ENCODE results near the gene DGKI. TPM values are rescaled to one million over a fixed set of nuclear protein-coding genes. Genes with fewer than 3 reads are reported as not detected.

DGKI gene
- total and polyA plus RNA-seq, 2 experiments from 2014 or later = 0.16 to 1.0 TPM

DNA sequence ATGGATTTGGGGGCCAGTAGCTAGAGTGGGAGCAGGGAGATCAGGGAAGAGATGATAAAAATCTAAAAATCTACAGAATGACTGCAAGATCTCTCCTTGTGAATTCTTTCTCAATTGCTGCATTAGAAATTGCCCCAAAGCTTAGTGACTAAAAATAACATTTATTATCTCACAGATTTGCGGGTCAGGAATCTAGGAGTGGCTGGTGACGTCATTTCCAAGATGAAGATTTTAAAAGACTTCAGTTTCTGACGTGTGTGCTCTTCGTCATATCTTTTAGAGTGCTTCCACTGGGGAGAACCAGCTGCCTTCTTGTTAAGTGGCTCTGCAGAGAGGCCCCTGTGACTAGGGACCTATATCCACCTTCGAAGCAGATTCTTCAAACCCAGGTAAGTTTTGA, 112.6 kb downstream of the DGKI start:
- H3K27me3 ChIP-seq (ENCODE audit: insufficient read depth) = no peaks in the 10 kb centered on the region
- no peaks in the 10 kb centered on the region for H3K4me1 ChIP-seq (ENCODE audit: insufficient read depth)
- H3K36me3 ChIP-seq (ENCODE audit: insufficient read depth) = no peaks in the 10 kb centered on the region
- H2AFZ ChIP-seq = no peak overlapping the region
- DNase-seq (ENCODE audit: low spot score) (no peak), ATAC-seq (no peak)
- no peak overlapping the region for H3K4me2 ChIP-seq
- H3K27me3 Mint-ChIP-seq (ENCODE audit: insufficient read depth, low read depth, poor library complexity) = no peaks in the 10 kb centered on the region
- no peak overlapping the region for H3K4me3 Mint-ChIP-seq
- H3K9me2 ChIP-seq (ENCODE audit: insufficient read depth) = peaks cover 16% of the 10 kb centered on the region; the same call in 1 of the 2 replicates
- H3K4me3 ChIP-seq = no peak overlapping the region
- no peak overlapping the region for H3K27ac Mint-ChIP-seq
- no peaks in the 10 kb centered on the region for H3F3A ChIP-seq (replicated peaks; ENCODE audit: low read depth)
- H3K27ac ChIP-seq (ENCODE audit: low read depth) = no peak overlapping the region
- H3K9me3 Mint-ChIP-seq = no peaks in the 10 kb centered on the region
- H3K4me1 Mint-ChIP-seq = peaks cover 7% of the 10 kb centered on the region; the same call in 2 of the 3 replicates
- no peaks in the 10 kb centered on the region for H4K20me1 ChIP-seq (replicated peaks; ENCODE audit: insufficient read depth)
- TF ChIP-seq, protein P1, sequence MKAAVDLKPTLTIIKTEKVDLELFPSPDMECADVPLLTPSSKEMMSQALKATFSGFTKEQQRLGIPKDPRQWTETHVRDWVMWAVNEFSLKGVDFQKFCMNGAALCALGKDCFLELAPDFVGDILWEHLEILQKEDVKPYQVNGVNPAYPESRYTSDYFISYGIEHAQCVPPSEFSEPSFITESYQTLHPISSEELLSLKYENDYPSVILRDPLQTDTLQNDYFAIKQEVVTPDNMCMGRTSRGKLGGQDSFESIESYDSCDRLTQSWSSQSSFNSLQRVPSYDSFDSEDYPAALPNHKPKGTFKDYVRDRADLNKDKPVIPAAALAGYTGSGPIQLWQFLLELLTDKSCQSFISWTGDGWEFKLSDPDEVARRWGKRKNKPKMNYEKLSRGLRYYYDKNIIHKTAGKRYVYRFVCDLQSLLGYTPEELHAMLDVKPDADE (IDR thresholded peaks at IDR 0.05) = no peak
- TF ChIP-seq ZNF114 (CRISPR knock-in tag; IDR thresholded peaks at IDR 0.05) (no peak), CREB1 (CRISPR knock-in tag; IDR thresholded peaks at IDR 0.05; ENCODE audit: low read depth) (no peak), STAT1 (IDR thresholded peaks at IDR 0.05; ENCODE audit: unreplicated experiment) (no peak), EZH2 (IDR thresholded peaks at IDR 0.05; ENCODE audit: low read depth, unreplicated experiment) (no peak), POLR2AphosphoS5 (IDR thresholded peaks at IDR 0.05; ENCODE audit: low read depth) (no peak), ZNF331 (CRISPR knock-in tag; IDR thresholded peaks at IDR 0.05; ENCODE audit: low read depth) (no peak), NANOG (IDR thresholded peaks at IDR 0.05; ENCODE audit: borderline replicate concordance) (no peak), JUNB (IDR thresholded peaks at IDR 0.05; ENCODE audit: unreplicated experiment) (no peak), EZH2phosphoT487 (IDR thresholded peaks at IDR 0.05; ENCODE audit: unreplicated experiment) (no peak)
- TF ChIP-seq, protein P2, sequence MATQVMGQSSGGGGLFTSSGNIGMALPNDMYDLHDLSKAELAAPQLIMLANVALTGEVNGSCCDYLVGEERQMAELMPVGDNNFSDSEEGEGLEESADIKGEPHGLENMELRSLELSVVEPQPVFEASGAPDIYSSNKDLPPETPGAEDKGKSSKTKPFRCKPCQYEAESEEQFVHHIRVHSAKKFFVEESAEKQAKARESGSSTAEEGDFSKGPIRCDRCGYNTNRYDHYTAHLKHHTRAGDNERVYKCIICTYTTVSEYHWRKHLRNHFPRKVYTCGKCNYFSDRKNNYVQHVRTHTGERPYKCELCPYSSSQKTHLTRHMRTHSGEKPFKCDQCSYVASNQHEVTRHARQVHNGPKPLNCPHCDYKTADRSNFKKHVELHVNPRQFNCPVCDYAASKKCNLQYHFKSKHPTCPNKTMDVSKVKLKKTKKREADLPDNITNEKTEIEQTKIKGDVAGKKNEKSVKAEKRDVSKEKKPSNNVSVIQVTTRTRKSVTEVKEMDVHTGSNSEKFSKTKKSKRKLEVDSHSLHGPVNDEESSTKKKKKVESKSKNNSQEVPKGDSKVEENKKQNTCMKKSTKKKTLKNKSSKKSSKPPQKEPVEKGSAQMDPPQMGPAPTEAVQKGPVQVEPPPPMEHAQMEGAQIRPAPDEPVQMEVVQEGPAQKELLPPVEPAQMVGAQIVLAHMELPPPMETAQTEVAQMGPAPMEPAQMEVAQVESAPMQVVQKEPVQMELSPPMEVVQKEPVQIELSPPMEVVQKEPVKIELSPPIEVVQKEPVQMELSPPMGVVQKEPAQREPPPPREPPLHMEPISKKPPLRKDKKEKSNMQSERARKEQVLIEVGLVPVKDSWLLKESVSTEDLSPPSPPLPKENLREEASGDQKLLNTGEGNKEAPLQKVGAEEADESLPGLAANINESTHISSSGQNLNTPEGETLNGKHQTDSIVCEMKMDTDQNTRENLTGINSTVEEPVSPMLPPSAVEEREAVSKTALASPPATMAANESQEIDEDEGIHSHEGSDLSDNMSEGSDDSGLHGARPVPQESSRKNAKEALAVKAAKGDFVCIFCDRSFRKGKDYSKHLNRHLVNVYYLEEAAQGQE (IDR thresholded peaks at IDR 0.05; ENCODE audit: unreplicated experiment) = no peak
- TF ChIP-seq, protein P3, sequence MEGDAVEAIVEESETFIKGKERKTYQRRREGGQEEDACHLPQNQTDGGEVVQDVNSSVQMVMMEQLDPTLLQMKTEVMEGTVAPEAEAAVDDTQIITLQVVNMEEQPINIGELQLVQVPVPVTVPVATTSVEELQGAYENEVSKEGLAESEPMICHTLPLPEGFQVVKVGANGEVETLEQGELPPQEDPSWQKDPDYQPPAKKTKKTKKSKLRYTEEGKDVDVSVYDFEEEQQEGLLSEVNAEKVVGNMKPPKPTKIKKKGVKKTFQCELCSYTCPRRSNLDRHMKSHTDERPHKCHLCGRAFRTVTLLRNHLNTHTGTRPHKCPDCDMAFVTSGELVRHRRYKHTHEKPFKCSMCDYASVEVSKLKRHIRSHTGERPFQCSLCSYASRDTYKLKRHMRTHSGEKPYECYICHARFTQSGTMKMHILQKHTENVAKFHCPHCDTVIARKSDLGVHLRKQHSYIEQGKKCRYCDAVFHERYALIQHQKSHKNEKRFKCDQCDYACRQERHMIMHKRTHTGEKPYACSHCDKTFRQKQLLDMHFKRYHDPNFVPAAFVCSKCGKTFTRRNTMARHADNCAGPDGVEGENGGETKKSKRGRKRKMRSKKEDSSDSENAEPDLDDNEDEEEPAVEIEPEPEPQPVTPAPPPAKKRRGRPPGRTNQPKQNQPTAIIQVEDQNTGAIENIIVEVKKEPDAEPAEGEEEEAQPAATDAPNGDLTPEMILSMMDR (conservative IDR thresholded peaks at IDR 0.05; ENCODE audit: low read depth in 2 of 2) = no peak
- TF ChIP-seq, protein P4, sequence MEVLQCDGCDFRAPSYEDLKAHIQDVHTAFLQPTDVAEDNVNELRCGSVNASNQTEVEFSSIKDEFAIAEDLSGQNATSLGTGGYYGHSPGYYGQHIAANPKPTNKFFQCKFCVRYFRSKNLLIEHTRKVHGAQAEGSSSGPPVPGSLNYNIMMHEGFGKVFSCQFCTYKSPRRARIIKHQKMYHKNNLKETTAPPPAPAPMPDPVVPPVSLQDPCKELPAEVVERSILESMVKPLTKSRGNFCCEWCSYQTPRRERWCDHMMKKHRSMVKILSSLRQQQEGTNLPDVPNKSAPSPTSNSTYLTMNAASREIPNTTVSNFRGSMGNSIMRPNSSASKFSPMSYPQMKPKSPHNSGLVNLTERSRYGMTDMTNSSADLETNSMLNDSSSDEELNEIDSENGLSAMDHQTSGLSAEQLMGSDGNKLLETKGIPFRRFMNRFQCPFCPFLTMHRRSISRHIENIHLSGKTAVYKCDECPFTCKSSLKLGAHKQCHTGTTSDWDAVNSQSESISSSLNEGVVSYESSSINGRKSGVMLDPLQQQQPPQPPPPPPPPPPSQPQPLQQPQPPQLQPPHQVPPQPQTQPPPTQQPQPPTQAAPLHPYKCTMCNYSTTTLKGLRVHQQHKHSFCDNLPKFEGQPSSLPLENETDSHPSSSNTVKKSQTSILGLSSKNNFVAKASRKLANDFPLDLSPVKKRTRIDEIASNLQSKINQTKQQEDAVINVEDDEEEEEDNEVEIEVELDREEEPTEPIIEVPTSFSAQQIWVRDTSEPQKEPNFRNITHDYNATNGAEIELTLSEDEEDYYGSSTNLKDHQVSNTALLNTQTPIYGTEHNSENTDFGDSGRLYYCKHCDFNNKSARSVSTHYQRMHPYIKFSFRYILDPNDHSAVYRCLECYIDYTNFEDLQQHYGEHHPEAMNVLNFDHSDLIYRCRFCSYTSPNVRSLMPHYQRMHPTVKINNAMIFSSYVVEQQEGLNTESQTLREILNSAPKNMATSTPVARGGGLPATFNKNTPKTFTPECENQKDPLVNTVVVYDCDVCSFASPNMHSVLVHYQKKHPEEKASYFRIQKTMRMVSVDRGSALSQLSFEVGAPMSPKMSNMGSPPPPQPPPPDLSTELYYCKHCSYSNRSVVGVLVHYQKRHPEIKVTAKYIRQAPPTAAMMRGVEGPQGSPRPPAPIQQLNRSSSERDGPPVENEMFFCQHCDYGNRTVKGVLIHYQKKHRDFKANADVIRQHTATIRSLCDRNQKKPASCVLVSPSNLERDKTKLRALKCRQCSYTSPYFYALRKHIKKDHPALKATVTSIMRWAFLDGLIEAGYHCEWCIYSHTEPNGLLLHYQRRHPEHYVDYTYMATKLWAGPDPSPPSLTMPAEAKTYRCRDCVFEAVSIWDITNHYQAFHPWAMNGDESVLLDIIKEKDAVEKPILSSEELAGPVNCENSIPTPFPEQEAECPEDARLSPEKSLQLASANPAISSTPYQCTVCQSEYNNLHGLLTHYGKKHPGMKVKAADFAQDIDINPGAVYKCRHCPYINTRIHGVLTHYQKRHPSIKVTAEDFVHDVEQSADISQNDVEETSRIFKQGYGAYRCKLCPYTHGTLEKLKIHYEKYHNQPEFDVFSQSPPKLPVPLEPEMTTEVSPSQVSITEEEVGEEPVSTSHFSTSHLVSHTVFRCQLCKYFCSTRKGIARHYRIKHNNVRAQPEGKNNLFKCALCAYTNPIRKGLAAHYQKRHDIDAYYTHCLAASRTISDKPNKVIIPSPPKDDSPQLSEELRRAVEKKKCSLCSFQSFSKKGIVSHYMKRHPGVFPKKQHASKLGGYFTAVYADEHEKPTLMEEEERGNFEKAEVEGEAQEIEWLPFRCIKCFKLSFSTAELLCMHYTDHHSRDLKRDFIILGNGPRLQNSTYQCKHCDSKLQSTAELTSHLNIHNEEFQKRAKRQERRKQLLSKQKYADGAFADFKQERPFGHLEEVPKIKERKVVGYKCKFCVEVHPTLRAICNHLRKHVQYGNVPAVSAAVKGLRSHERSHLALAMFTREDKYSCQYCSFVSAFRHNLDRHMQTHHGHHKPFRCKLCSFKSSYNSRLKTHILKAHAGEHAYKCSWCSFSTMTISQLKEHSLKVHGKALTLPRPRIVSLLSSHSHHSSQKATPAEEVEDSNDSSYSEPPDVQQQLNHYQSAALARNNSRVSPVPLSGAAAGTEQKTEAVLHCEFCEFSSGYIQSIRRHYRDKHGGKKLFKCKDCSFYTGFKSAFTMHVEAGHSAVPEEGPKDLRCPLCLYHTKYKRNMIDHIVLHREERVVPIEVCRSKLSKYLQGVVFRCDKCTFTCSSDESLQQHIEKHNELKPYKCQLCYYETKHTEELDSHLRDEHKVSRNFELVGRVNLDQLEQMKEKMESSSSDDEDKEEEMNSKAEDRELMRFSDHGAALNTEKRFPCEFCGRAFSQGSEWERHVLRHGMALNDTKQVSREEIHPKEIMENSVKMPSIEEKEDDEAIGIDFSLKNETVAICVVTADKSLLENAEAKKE (CRISPR knock-in tag; IDR thresholded peaks at IDR 0.05) = no peak
- H3K36me3 Mint-ChIP-seq (ENCODE audit: low read depth) = no peaks in the 10 kb centered on the region
- no peaks in the 10 kb centered on the region for H3K79me2 ChIP-seq (replicated peaks; ENCODE audit: insufficient read depth)

All from GM23338 (cell line).